Activated CD8-positive, alpha-beta memory T cell treated with anti-CD3 and anti-CD28 coated beads for 4 hours (primary cell): ENCODE measurements around the gene DNTTIP2.
"Not testable (repeated sequence)": the region's sequence is repeated elsewhere in the genome, so short reads cannot be mapped to it uniquely, and the experiment has no call there.

Experiments
- DNase-seq, 2 donors: peaks; one replicate each; pipeline ENCODE4 v3.0.0-alpha.2; 2020; ENCODE audit warnings: low read depth in 2 of 2

Gene DNTTIP2

GRCh38 chr1:93842750-93843500, 36.1 kb downstream of the DNTTIP2 start:
- DNase-seq = no peak

DNA sequence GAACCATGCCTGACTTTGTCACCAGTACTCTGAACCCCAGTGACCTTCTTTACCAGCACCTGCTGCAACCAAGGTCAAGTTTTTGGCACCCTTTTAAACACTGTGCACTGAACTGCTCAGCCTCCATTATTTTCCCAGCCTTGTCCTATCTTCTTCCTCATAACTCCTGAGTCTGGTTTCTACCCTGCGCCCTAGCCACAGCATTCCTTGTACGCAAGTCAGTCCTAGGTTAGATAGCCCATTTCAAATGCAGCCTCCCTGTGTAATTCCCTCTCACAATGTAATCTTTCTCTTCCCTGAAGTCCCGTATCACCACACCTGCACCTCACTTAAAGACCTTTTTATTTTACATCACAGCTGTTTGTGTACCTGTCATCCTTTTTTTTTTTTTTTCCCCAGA, 37.2 kb downstream of the DNTTIP2 start:
- no peak for DNase-seq

- DNase-seq = no peak
Measured at GRCh38 chr1:93840956-93841482, 38.0 kb downstream of the DNTTIP2 start.

DNA sequence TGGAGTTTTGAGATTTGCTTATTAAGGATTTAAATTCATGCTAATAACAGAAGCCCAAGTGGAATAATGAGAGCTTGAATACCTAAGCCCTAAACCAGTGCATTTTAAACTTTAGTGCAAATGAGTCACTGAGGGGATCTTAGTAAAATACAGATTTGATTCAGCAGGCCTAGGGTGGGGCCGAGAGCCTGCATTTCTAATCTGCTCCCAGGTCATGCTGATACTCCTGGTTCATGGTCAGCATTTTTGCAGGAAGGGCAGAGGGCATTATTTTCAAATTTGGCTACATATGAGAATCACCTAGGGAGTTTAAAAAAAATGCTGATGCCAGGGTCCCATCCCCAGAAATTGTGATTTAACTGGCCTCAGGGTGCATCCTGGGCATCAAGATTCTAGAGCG, 39.3 kb downstream of the DNTTIP2 start:
- DNase-seq = no peak

- DNase-seq = no peak
Measured at GRCh38 chr1:93839307-93839706, 39.7 kb downstream of the DNTTIP2 start.

DNA sequence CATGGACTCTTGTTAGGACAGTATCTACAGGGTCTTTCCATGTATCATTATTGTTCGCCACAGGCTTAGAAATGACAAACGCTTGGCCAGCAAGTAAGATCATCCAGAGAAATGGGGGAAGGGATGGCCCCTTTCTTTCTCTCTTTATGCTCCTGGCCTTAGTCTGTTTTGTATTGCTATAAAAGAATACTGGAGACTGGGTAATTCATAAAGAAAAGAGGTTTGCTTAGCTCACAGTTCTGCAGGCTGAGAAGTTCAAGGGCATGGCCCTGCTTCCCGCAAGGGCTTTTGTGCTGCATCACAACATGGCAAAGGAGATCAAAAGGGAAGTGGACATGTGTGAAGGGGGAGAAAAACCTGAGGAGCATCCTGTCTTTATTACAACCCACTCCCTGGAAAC, 41.0 kb downstream of the DNTTIP2 start:
- no peak for DNase-seq

- DNase-seq = not testable (repeated sequence)
Measured at GRCh38 chr1:93833293-93833692, 45.7 kb downstream of the DNTTIP2 start.

- DNase-seq = no peak
Measured at GRCh38 chr1:93829061-93829460, 49.9 kb downstream of the DNTTIP2 start.

DNA sequence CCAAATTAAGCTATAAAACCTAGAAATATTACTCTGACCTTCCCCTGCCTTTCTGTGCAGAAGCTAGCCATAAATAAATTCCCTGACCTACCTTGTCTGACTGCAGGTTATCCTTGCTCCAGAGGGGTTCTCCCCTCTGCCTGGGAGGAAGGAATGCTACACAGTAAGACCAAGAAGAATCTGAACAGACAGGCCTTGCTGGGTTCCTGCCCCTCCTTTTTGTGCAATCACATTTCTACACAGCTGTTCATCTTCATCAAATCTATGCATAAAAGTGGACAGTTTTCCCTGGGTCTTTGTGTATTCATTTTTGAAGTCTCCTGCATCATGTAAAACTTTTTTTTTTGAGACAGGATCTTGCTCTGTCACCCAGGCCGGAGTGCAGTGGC, 50.6 kb downstream of the DNTTIP2 start:
- DNase-seq = no peak

DNA sequence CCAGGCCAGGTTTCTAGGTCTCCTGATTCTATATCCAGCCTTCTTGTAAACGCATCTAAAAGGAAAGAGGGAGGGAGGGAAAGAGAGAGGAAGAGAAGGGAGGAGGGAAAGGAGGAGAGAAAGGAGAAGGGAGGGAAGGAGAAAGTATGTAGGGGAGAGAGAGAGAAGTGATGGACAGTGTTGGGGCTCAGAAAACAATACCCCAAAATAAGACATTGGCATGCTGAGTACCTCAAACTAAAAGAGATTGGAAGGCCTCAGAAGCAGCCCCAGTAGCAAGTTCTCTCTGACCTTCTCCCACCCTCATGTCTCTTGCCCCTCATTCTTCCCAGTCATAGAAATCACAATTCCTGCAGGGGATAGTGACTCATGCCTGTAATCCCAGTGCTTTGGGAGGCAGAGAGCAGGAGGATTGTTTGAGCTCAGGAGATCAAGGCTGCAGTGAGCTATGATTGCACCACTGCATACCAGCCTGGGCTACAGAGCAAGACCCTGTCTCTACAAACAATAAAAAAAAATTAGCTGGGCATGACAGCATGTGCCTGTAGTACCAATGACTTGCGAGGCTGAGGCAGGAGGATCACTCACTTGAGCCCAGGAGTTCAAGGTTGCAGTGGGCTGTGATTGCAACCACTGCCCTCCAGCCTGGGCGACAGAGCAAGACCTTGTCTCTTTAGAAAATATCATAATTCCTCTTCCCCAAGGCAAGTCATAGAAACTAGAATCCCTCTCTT, 51.2 kb downstream of the DNTTIP2 start:
- no peak for DNase-seq

DNA sequence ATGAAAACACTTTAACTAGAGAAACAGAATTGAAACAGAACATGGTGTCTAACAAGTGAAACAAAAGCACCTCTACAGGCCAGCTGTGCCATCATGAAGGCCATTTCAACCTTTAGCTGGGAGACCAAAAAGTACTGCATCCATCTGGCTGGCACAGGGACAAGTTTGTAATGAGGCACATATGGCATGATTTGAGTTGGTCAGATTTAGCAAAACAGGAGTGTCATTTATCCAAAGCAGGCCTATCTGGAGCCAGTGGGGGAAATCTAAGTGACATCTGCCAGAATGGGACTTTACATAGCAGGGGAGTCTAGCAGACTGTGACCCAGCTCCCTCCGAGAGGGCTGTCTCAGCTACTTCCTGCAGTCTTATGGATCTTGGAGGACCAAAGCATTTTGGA, 51.9 kb downstream of the DNTTIP2 start:
- no peak for DNase-seq

GRCh38 chr1:93824834-93825233, 54.2 kb downstream of the DNTTIP2 start:
- DNase-seq = no peak

GRCh38 chr1:93822730-93823425, 56.1 kb downstream of the DNTTIP2 start:
- no peak for DNase-seq

DNA sequence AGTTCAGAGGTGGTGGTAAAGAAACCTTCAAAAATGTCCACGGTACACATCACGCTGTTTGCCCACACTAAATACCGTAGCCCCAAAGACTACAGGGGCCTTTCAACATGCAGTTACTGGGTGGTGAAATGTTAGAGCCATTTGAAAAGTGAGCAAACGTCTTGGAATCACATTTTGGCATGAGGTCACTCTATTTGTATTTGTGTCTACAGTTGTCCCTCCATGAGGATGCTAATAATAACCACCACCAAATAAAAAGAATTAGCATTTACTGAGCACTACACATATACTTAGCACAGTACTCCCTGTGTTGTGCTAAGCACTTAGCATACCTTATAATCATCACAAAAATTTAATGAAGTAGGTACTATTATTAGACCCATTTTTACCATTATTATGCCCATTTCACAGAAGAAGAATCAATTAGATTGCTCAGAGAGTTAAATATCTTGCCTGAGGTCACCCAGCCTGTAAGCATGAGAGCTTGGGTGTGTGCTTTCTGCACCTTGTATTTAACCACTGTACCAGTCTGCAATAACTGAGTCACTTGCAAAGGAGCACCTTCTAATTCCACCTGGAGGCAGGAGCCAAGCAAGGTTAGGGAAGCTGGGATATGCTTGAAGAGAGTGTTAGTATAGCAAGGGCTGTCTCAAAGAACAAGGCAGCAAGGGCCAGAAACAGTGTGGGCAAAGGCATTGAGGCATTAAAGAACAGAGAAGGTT, 57.4 kb downstream of the DNTTIP2 start:
- no peak for DNase-seq

GRCh38 chr1:93820554-93821422, 58.2 kb downstream of the DNTTIP2 start:
- no peak for DNase-seq

GRCh38 chr1:93818570-93818959, 60.4 kb downstream of the DNTTIP2 start:
- no peak for DNase-seq

DNA sequence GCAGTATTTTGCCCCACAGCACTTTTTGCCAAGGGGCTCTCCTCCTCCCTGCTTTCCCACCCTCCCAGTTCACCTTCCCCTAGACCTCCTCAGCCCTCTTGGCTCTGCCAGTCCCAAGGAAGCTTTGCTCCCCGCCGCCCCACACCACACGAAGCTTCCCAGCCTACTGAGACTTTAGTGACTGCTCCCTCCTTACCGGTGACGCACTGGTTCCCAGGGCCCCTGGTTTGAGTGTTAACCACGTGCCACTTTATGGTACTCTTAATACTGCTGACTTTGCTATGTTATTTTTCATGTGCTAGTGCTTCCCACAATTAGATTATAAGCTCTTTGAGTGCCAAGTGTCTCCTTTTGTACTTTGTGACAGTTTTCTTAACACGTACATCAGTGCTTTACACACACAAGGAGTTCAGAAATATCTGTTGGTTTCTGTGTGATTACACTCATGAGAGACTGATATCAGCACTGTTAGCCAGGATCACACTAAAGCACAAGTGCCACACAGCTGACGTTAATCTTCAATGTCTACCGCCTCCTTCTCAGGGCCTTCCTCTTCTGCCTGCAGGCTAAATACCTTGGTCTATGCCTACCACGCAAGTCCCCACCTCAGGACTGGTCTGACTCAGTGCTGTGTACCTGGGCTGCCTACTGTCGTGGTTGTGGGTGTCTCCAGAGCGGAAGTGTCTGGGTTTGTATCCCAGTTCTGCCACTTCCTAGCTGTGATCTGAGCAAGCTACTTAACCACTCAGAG, 61.0 kb downstream of the DNTTIP2 start:
- no peak for DNase-seq

GRCh38 chr1:93816970-93817678, 61.9 kb downstream of the DNTTIP2 start:
- no peak for DNase-seq
